H1 (cell line): ENCODE results near the gene KCNAB2. TPM values are rescaled to one million over a fixed set of nuclear protein-coding genes. Genes with fewer than 3 reads are reported as not detected.

Experiments
- EP300 ChIP-seq, 2 experiments: IDR thresholded peaks; 1 replicate in 1 of 2; 2 replicates in 1 of 2; pipeline ENCODE4 v1.6.1; 2011 to 2012; ENCODE audit warnings: low read depth in 2 of 2, low read length in 2 of 2, mild to moderate bottlenecking in 2 of 2, borderline replicate concordance in 1 of 2, inconsistent platforms in 1 of 2, moderate library complexity in 1 of 2
- KDM1A ChIP-seq: fragments of 200-600, 300-600 bp; sonication (generic); IDR thresholded peaks from 2 replicates; pipeline ENCODE4 v1.7.1; 2016; ENCODE audit warnings: mild to moderate bottlenecking, low read length, borderline replicate concordance
- KDM4A ChIP-seq: IDR thresholded peaks from one replicate; pipeline ENCODE4 v1.7.1; 2012; ENCODE audit warnings: low read depth, mild to moderate bottlenecking, moderate library complexity, low read length, inconsistent platforms; ENCODE audit not compliant: severe bottlenecking
- SIRT6 ChIP-seq: IDR thresholded peaks from one replicate; pipeline ENCODE4 v1.7.1; 2012; ENCODE audit warnings: low read length, inconsistent platforms
- TCF12 ChIP-seq: IDR thresholded peaks from 2 replicates; pipeline ENCODE4 v1.6.1; 2011; ENCODE audit warnings: low read depth, mild to moderate bottlenecking, low read length
- polyA plus RNA-seq, 7 experiments: library from polyadenylated mRNA; depleted of rRNA in 3 of 7; stranded (reverse) in 5 of 7; unstranded in 2 of 7; fragments of >200 nt in 5 of 7; fragments of 200-250 nt in 2 of 7; gene quantifications; 1 replicate in 5 of 7; 2 replicates in 1 of 7; 4 replicates in 1 of 7; pipeline versions ENCODE4 v1.2.1 to v1.2.3, GENCODE V29; 2011 to 2013; ENCODE audit warnings: missing spikeins in 2 of 7, mixed read lengths in 2 of 7
- total RNA-seq: library from RNA; stranded (reverse); fragmentation: NEBNext Ultra II Directional; extraction: Animal tissue kit (Norgen Biotek cat#: 25700); gene quantifications from 2 replicates; pipeline ENCODE4 v1.2.1, GENCODE V29; 2021

Gene KCNAB2
- total and polyA plus RNA-seq, 2 of the 8 experiments (the other 6 are each of a cell fraction or from before 2014, with no cell fraction given) = 4.5 to 7.0 TPM

DNA sequence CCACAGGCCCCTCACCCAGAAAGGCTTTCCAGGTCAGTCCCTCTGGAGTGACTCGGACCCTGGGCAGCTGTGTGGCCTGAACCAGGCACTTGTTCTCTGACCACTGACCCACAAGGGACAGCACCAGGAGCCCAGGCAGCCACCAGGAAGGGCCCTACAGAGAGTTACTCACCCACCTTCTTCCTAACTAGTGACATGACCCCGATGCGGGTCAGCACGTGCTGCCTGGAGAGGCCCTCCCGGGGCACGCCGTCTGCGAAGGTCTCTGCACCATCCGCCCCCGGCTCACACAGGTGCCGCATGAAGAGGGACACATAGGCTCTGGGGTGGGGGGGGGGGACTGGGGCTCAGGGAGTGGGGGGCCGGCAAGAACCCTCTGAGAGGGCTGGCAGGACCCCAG, 78.7 kb downstream of the KCNAB2 start (continued):
- TF ChIP-seq EP300 (IDR thresholded peaks at IDR 0.05; ENCODE audit: borderline replicate concordance in 1 of 2, low read depth in 2 of 2, low read length in 2 of 2) (no peak), KDM4A (no peak), SIRT6 (no peak), KDM1A (no peak), TCF12 (no peak)
